HG03175 (cell line): ENCODE results near the gene FSHB.
A peak's percentile ranks its signal among the peaks of the same experiment; 100 is the strongest.
"Not testable (repeated sequence)": the region's sequence is repeated elsewhere in the genome, so short reads cannot be mapped to it uniquely, and the experiment has no call there.

ENCODE experiments used
- ATAC-seq: cut with Tn5 transposase; IDR thresholded peaks from one replicate; pipeline ENCODE4 v1.9.1; 2021; ENCODE audit warnings: mild to moderate bottlenecking, moderate library complexity; ENCODE audit not compliant: unreplicated experiment

The FSHB gene

GRCh38 chr11:30261821-30262220, 31.0 kb downstream of the FSHB start:
- ATAC-seq = no peak

DNA sequence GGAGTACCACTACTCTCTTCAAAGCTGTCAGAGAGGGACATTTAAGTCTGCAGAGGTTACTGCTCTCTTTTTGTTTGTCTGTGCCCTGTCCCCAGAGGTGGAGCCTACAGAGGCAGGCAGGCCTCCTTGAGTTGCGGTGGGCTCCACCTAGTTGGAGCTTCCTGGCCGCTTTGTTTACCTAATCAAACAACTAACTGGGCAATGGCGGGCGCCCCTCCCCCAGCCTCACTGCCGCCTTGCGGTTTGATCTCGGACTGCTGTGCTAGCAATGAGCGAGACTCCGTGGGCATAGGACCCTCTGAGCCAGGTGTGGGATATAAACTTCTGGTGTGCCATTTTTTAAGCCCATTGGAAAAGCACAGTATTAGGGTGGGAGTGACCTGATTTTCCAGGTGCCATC, 37.8 kb downstream of the FSHB start:
- ATAC-seq = not testable (repeated sequence)

DNA sequence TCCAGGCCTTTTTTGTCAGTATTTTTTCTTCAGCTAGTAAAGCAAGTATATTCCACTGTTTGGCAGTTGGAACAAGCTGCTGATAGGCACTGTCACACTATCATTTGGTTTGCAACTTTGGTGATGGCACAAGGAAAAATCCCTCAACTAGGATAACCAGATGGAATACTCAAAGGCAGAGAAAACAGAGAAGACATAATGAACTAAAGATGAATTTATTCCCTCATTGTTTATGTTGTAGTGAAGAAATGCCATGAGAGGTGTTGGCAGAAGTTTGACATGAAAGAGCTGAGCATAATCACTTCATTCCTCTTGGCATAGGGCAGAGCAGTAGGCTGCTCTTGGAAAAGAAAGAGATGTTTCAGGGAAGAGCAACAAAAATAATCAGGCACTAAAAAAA, 39.9 kb downstream of the FSHB start:
- ATAC-seq = no peak

DNA sequence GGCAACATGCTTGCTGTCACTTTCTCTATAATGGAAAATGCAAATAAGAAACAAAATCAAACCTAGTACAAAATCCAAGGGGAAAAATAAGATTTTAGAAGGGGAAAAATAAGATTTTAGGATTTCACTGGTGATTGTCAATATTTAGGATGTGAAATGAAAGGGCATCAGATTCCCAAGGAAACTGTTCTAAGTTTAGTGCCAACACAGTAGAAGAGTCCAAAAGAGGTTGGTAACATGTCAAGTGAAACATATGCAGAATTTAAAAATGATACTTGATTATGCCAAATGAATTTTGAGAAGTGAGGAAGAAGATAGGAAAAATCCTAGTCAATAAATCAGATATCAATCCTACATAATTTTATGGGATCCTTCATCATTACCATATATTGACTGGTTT, 46.4 kb downstream of the FSHB start:
- no peak for ATAC-seq

DNA sequence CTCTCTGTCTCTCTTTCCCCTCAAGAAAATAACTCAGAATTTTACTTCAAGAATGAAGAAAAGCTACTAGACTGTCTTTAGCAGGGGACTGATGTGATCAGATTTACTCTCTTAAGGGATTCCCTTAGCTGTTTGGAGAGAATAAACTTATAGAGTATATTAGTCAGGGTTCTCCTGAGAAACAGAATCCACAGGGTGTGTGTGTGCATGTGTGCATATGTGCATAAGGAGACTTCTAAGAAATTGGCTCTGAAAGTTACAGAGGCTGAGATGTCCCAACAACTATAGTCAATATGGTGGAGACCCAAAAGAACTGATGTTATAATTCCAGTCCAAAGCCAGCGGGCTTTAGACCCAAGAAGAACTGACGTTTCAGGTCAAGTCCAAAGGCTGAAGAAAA, 49.0 kb downstream of the FSHB start:
- no peak for ATAC-seq

DNA sequence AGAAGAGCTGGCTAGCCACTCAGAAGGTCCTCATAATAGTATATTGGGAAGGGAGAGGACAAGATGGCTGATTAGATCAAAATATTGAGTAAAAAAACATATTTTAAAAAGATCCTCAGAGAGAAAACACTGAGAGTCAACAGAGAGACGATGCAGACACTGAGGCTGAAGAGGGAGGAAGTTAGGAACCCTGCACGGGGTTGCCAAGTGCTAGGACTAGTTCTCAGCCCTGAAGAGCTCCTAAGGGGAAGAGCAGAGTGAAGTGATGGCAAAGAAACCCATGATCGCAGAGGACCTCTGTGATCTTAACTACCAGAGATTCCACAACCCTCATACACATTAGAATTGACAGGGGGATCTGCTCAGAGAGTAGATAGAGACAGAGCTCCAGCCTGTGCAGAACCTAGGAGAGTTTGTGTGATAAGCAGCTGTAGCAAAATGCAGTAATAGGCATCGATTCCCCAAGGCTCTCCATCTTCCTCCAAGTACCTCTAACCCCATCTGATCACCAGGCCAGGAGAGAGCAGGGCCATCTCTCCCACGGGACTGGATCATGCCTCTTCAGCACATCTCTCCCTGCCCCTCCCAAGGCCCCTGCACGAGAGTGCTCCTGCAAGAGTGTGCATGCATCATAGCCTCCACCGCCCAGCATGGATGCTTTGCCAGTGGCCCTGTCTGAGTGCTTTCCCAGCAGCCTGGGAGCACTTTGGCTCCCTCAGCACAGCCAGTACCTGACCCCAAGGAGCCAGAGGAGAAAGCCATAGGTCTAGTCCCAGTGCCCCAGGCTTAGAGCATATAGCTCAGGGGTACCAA, 50.9 kb downstream of the FSHB start:
- peak; percentile 31 for ATAC-seq

DNA sequence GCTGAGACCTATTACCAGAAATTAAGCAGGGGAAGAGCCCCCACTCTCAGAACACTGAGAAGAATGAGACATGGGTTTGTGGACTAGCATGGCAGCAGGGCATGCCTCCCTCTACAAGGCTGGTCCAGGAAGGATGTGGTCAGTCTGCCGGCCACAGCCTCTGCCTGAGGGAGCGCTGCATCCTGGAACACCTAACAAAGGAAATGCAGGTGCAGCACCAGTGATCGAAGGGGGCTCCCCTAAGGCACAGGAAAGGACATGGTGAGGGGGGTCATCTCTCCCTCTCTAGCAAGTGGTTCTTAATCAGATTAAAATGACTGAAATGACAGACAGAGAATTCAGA, 51.4 kb downstream of the FSHB start:
- ATAC-seq = peak; percentile 82
